NCI-H1105 treated with DMSO at 0.1 percent for 48 hours (cell line): ENCODE measurements around the gene ZBTB20.
"Not testable (repeated sequence)": the region's sequence is repeated elsewhere in the genome, so short reads cannot be mapped to it uniquely, and the experiment has no call there.

Experiments
- DNase-seq: peaks from one replicate; lab custom pipeline; 2025; lab: John Stamatoyannopoulos, UW

The ZBTB20 gene

GRCh38 chr3:115146418-115147328, at the start of gene ZBTB20:
ZBTB20 (minus strand) TSS chr3:115147288.
- DNase-seq: peak; percentile 45

- DNase-seq: no peak
These were observed 47.4 kb upstream of the ZBTB20 start for GRCh38 chr3:115194476-115194875.

- DNase-seq: no peak
These were observed 43.7 kb upstream of the ZBTB20 start for GRCh38 chr3:115190747-115191146.

GRCh38 chr3:115187149-115187757, 40.2 kb upstream of the ZBTB20 start:
- DNase-seq: no peak

GRCh38 chr3:115186351-115187148, 39.5 kb upstream of the ZBTB20 start:
- no peak for DNase-seq

- DNase-seq: not testable (repeated sequence)
These were observed 37.9 kb upstream of the ZBTB20 start for GRCh38 chr3:115184859-115185572.

GRCh38 chr3:115178930-115179329, 31.8 kb upstream of the ZBTB20 start:
- not testable (repeated sequence) for DNase-seq

- no peak for DNase-seq
These were observed 22.7 kb upstream of the ZBTB20 start for GRCh38 chr3:115169808-115170207.

- DNase-seq: no peak
These were observed 18.6 kb upstream of the ZBTB20 start for GRCh38 chr3:115165701-115166100.

- DNase-seq: no peak
These were observed 18.2 kb upstream of the ZBTB20 start for GRCh38 chr3:115165266-115165665.

- no peak for DNase-seq
These were observed 17.5 kb upstream of the ZBTB20 start for GRCh38 chr3:115164374-115165221.

GRCh38 chr3:115162759-115163158, 15.7 kb upstream of the ZBTB20 start:
- no peak for DNase-seq

- DNase-seq: peak; percentile 22
These were observed 14.8 kb upstream of the ZBTB20 start for GRCh38 chr3:115161866-115162265.

GRCh38 chr3:115161168-115161834, 14.2 kb upstream of the ZBTB20 start:
- no peak for DNase-seq

- DNase-seq: no peak
These were observed 13.2 kb upstream of the ZBTB20 start for GRCh38 chr3:115160295-115160694.

- DNase-seq: no peak
These were observed 9.1 kb upstream of the ZBTB20 start for GRCh38 chr3:115156046-115156654.

GRCh38 chr3:115154611-115155010, 7.5 kb upstream of the ZBTB20 start:
- DNase-seq: no peak

GRCh38 chr3:115151921-115152320, 4.8 kb upstream of the ZBTB20 start:
- DNase-seq: no peak

GRCh38 chr3:115148142-115148790, 1.2 kb upstream of the ZBTB20 start:
- DNase-seq: peak; percentile 34
